ENCODE measurements around the gene TNFAIP8L2. TPM values are rescaled to one million over a fixed set of nuclear protein-coding genes. Genes with fewer than 3 reads are reported as not detected.

TNFAIP8L2 gene
- total and polyA plus RNA-seq, 2 of the 8 experiments (the other 6 are each of a cell fraction or from before 2014, with no cell fraction given) = not detected

DNA sequence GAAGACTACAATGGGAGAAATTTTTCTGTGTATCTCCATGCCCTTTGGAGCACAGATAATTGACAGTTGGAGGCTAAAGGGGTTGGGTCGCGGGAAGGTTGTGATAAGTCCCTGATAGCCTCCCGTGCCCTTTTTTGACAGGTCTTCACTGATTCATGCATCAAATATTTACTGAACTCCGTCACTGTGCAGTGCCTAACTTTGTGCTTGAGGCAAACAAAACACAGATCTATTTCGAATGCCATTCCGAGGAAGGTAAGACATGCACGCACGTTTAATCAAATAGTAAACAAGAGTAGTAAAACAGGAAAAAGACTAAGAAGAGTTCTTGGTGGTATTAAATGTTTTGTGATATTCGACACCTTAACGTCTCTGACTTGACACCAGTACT lies 41.4 kb downstream of the TNFAIP8L2 start:
- no peak overlapping the region for H3K56ac ChIP-seq (replicated peaks; ENCODE audit: insufficient read length, low read depth, low read length)
- no peak overlapping the region for H2BK15ac ChIP-seq (ENCODE audit: low read length)
- no peak overlapping the region for H3K27ac ChIP-seq (ENCODE audit: low read depth, low read length)
- no peak overlapping the region; a peak in 1 of 7 replicates for H3K9ac ChIP-seq (replicated peaks in 1 of 4; ENCODE audit: extremely low read depth in 1 of 4, low read depth in 3 of 4, low read length in 3 of 4)
- peak overlapping the region; percentile 74 to 99 (median 93) for H3K4me3 ChIP-seq (ENCODE audit: extremely low read depth in 1 of 4, insufficient read depth in 2 of 4, low read depth in 3 of 4, low read length in 4 of 4)
- ChIA-PET POLR2A (ENCODE audit: partially characterized antibody) (interaction anchor here (1.4 to 1.9 kb wide), 2 partner anchors 8 to 13 kb away, joined by 4 to 7 read pairs; partner anchors contain the start of gene VPS72), CTCF (ENCODE audit: partially characterized antibody) (interaction anchor here (1.1 kb wide), 1 partner anchor 30 kb away, joined by 3 read pairs; no protein-coding TSS in a partner anchor)
- no peaks in the 10 kb centered on the region for H3K9me3 ChIP-seq (ENCODE audit: insufficient read depth in 2 of 2, low read depth in 1 of 2, low read length in 1 of 2)
- no peak overlapping the region for H3K14ac ChIP-seq (ENCODE audit: insufficient read length)
- FAIRE-seq = no peak
- peak overlapping the region; percentile 31 for H4K5ac ChIP-seq (ENCODE audit: insufficient read length, low read depth, low read length)
- H4K8ac ChIP-seq (ENCODE audit: extremely low read depth, insufficient read depth, low read length) = no peak overlapping the region; the same call in 1 of the 2 replicates
- no peaks in the 10 kb centered on the region for H3K79me1 ChIP-seq (ENCODE audit: low read depth, low read length)
- peaks cover 4 to 5% of the 10 kb centered on the region in 2 experiments for H4K20me1 ChIP-seq (replicated peaks in 1 of 2; ENCODE audit: control insufficient read depth in 1 of 2, insufficient read depth in 2 of 2, low read length in 2 of 2)
- H2AFZ ChIP-seq (ENCODE audit: low read length) = peak overlapping the region; percentile 62; the same call in 1 of the 2 replicates
- WGBS, 2 experiments (ENCODE audit: extremely low coverage in 1 of 2, insufficient coverage in 1 of 2, insufficient read length in 1 of 2, insufficient replicate concordance in 2 of 2, low coverage in 1 of 2, low lambda C conversion rate in 2 of 2, missing lambda C conversion rate in 1 of 2) = 13% methylated on average over 10 of the region's 10 CpGs; no CpG with 5 or more reads in 1 of the 2 experiments
- H3K23me2 ChIP-seq (ENCODE audit: low read depth, low read length) = peaks cover 13% of the 10 kb centered on the region
- no peak overlapping the region for H3K23ac ChIP-seq (ENCODE audit: insufficient read length)
- H2BK20ac ChIP-seq (ENCODE audit: low read length) = no peak overlapping the region
- H2BK120ac ChIP-seq (replicated peaks; ENCODE audit: low read depth, low read length) = no peak overlapping the region
- H3K4me1 ChIP-seq (replicated peaks in 1 of 4; ENCODE audit: control insufficient read depth in 3 of 4, insufficient read depth in 4 of 4, low read length in 3 of 4) = peaks cover 2 to 4% (median 3%) of the 10 kb centered on the region in 4 experiments; a peak in 3 of 7 replicates
- no peak overlapping the region for H3K18ac ChIP-seq (ENCODE audit: extremely low read depth, low read length)
- H2BK5ac ChIP-seq (ENCODE audit: low read depth, low read length) = no peak overlapping the region; the same call in 1 of the 2 replicates
- H3K27me3 ChIP-seq (replicated peaks in 1 of 4; ENCODE audit: control insufficient read depth in 3 of 4, extremely low read depth in 1 of 4, insufficient read depth in 3 of 4, low read length in 3 of 4) = no peaks in the 10 kb centered on the region
- peak overlapping the region; percentile 68 to 69 for H3K4me2 ChIP-seq (ENCODE audit: insufficient read depth in 1 of 2, low read depth in 2 of 2, low read length in 2 of 2)
- peaks cover 0 to 8% (median 1%) of the 10 kb centered on the region in 4 experiments; a peak in 2 of 8 replicates for H3K36me3 ChIP-seq (ENCODE audit: control insufficient read depth in 2 of 4, insufficient read depth in 4 of 4, low read length in 3 of 4)
- no peak overlapping the region for H4K91ac ChIP-seq (replicated peaks; ENCODE audit: insufficient read length, low read length)
- no peak overlapping the region for H3K4ac ChIP-seq (replicated peaks; ENCODE audit: insufficient read length, low read depth, low read length)
- no peak overlapping the region for H2BK12ac ChIP-seq (ENCODE audit: low read depth, low read length)
- H3K79me2 ChIP-seq (ENCODE audit: control insufficient read depth in 1 of 2, insufficient read depth in 2 of 2, low read length in 2 of 2) = peaks cover 31 to 44% of the 10 kb centered on the region in 2 experiments
- DNase-seq (ENCODE audit: low read depth in 1 of 2, low spot score in 2 of 2) = no peak
- H2AK5ac ChIP-seq (ENCODE audit: low read depth, low read length) = no peak overlapping the region
- no peak for TF ChIP-seq TEAD4 (IDR thresholded peaks at IDR 0.05; ENCODE audit: low read depth, low read length)
- TF ChIP-seq, protein P1, sequence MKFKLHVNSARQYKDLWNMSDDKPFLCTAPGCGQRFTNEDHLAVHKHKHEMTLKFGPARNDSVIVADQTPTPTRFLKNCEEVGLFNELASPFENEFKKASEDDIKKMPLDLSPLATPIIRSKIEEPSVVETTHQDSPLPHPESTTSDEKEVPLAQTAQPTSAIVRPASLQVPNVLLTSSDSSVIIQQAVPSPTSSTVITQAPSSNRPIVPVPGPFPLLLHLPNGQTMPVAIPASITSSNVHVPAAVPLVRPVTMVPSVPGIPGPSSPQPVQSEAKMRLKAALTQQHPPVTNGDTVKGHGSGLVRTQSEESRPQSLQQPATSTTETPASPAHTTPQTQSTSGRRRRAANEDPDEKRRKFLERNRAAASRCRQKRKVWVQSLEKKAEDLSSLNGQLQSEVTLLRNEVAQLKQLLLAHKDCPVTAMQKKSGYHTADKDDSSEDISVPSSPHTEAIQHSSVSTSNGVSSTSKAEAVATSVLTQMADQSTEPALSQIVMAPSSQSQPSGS (IDR thresholded peaks at IDR 0.05; ENCODE audit: low read length) = no peak
- TF ChIP-seq BACH1 (IDR thresholded peaks at IDR 0.05; ENCODE audit: low read length) = no peak
- no peak for TF ChIP-seq EGR1 (IDR thresholded peaks at IDR 0.05; ENCODE audit: borderline replicate concordance, low read depth, low read length)
- no peak for TF ChIP-seq SP1 (IDR thresholded peaks at IDR 0.05; ENCODE audit: low read depth, low read length)
- TF ChIP-seq, protein P2, sequence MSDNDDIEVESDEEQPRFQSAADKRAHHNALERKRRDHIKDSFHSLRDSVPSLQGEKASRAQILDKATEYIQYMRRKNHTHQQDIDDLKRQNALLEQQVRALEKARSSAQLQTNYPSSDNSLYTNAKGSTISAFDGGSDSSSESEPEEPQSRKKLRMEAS (IDR thresholded peaks at IDR 0.05) = no peak
- TF ChIP-seq CBX5 (IDR thresholded peaks at IDR 0.05; ENCODE audit: low read depth, low read length) = no peak
- no peak for TF ChIP-seq POLR2AphosphoS5 (IDR thresholded peaks at IDR 0.05; ENCODE audit: low read depth, low read length)
- TF ChIP-seq SAP30 (IDR thresholded peaks at IDR 0.05; ENCODE audit: insufficient read depth, insufficient replicate concordance, low read length) = no peak
- no peak for TF ChIP-seq GTF2F1 (IDR thresholded peaks at IDR 0.05; ENCODE audit: borderline replicate concordance, low read depth, low read length)
- no peak for TF ChIP-seq SIRT6 (IDR thresholded peaks at IDR 0.05; ENCODE audit: low read length)
- TF ChIP-seq RBBP5 (IDR thresholded peaks at IDR 0.05; ENCODE audit: borderline replicate concordance, low read depth, low read length) = no peak
- no peak for TF ChIP-seq CHD1 (IDR thresholded peaks at IDR 0.05; ENCODE audit: low read depth, low read length)

All from H1 (cell line).